ENCODE measurements around the gene NELFCD.
A peak's percentile ranks its signal among the peaks of the same experiment; 100 is the strongest.

The NELFCD gene

GRCh38 chr20:58995461-58996225, 14.6 kb downstream of the NELFCD start:
- DNase-seq: no peak

- DNase-seq: no peak
These were observed 15.2 kb downstream of the NELFCD start for GRCh38 chr20:58996226-58996611.

DNA sequence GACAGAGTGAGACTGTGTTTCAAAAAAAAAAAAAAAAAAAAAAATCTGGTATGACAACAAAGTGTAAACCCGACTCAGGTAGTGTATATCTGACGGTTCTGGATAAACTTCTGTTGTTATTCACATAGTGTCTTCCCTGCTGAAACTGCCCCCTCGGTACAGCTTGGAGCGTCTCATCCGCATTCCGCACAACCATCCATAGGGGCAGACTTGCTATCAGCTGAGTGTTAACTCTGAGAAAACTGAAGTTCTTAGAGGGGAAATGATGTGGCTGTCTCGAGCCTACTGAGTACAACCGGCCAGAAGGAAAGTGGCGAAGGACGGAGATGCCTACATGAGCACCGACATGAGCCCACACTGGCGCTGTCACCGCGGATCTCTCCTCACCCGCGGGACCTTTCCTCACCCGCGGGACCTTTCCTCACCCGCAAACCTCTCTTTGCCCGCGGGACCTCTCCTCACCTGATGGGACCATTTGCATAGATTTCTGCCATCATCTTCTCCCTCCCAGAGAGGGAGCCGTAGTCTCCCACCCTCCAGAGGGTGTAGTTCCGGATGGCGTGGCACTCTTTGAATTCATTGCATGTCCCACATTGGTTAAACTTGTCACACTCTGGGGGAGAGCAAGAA, 16.2 kb downstream of the NELFCD start:
- no peak for DNase-seq

GRCh38 chr20:58998656-58999055, 17.6 kb downstream of the NELFCD start:
- no peak for DNase-seq

DNA sequence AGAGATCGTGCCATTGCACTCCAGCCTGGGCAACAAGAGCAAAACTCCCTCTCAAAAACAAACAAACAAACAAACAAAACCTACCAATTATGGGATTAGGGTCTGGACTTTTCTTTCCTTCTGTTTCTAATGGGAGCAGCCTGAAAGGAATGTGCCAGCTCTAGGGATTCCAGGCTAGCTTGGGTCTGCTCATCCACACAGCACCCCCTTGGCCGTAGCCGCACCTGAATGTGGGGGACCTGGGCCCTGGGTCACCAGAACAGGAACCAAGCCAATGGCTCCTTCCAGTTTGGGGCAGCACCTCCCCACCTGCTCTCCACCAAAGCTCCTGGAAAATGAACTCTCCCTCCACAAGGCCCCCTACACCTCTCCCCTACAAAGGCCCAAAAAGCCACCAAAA, 19.3 kb downstream of the NELFCD start:
- DNase-seq: no peak

DNA sequence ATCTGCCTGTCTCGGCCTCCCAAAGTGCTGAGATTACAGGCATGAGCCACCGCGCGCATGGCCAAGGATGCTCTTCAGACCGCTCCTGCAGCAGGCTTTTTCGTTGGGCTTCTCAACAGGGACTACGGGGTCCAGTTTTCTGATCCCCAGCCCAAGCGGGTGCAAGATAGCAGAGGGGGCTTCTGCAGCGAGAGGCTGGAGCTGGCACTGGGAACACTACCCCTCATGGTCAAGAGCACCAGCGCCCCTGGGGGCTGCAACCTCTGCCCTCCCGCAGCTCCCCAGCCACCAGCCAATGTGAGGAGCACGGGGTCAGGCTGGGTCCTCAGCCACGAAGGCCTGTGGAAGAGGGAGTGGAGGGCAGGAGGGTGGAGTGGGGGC, 20.0 kb downstream of the NELFCD start:
- no peak for DNase-seq

- peak; percentile 48 for DNase-seq
These were observed 20.6 kb downstream of the NELFCD start for GRCh38 chr20:59001449-59002171.

- no peak for DNase-seq
These were observed 21.3 kb downstream of the NELFCD start for GRCh38 chr20:59002388-59002787.

- no peak for DNase-seq
These were observed 21.9 kb downstream of the NELFCD start for GRCh38 chr20:59002874-59003399.

DNA sequence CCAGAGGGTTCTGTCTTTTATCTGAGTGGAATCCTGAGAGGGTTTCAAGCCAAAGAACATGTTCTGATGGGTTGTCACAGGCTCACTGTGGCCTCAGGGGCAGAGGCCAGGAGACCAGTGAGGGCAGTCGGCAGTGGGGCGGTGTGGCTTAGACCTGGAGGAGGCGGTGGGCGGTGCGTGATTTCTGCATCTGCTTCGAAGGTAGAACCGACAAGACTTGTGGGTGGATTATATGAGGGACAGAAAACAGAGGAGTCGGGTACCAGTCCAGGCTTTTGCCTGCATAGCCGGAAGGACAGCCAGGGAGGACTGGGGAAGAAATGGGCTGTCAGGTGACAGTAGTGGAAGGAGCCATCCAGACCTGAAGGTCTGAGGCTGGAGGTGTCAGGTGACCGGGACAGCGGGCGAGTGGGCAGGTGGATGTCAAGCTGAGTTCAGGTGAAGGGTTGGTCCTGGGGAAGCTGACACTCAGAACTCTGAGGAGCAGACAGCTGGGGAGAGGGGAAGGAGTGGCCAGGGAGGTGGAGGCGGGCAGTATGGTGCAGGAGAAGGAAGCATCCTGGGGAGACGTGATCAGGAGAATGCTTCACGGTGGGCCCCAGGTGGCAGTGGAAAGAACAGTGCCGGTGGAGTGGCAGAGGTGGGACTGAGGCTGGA, 22.9 kb downstream of the NELFCD start:
- no peak for DNase-seq

GRCh38 chr20:59004493-59004762, 23.4 kb downstream of the NELFCD start:
- DNase-seq: no peak

- DNase-seq: no peak
These were observed 23.9 kb downstream of the NELFCD start for GRCh38 chr20:59004763-59005522.

GRCh38 chr20:59005523-59006166, 24.6 kb downstream of the NELFCD start:
- DNase-seq: no peak

GRCh38 chr20:59006167-59006863, 25.3 kb downstream of the NELFCD start:
- DNase-seq: no peak

DNA sequence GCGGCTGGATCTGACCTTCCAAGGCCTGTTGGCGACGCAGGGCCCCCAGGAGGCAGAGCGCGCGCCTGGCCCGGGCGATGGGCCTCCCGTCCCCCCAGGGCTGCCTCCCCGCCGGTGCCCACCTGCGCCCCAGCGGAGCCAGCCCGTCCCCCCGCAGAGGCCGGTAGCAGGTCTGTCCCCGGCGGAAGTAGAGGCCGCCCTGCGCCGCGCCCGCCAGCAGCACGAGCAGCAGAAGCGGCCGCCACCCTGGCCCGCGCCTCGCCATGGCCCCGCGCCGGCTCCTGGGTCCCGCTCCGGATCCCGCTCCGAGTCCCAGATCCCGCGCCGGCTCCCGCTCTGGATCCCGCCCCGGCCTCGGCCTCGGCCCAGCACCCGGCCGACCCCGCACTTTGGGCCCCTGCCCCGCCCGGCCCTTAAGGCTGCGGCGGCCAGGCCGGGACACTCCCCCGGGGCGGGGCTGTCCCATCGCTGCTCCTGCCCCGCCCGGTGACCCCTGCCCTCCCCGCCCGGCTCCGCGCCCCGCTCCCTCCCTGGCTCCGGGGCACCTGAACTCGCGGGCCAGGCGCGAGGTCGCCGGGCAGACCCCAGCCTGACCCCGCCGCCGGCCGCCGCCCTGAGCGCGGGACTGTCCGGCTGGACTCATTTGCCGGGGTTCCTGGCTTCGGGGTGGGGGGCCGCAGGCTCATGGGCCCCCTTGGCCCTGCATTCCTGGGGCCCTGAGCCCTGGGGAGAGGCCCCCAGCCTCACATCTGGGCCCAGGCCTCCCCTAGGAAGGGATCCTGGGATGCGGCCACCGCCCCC, 26.0 kb downstream of the NELFCD start, which contains the start of gene CTSZ:
CTSZ (minus strand) TSS at position 391 of the 801 bp plus-strand sequence; CDS start at position 265, 126 bp downstream.
- peak; percentile 70 for DNase-seq

GRCh38 chr20:59007665-59008511, 26.8 kb downstream of the NELFCD start:
- DNase-seq: peak; percentile 51

- peak; percentile 47 for DNase-seq
These were observed 27.8 kb downstream of the NELFCD start for GRCh38 chr20:59008715-59009336.

- peak; percentile 74 for DNase-seq
These were observed 29.4 kb downstream of the NELFCD start for GRCh38 chr20:59010321-59010994.

All from islet precursor cell (in vitro differentiated cells).